ENCODE data around the gene ADAMTSL1.

Gene ADAMTSL1

GRCh38 chr9:18467696-18468095 is 6.3 kb upstream of the ADAMTSL1 start:
- H3K9me3 ChIP-seq (ENCODE audit: insufficient read depth, low read depth, low read length), result no peaks in the 10 kb centered on the region
- H3K79me2 ChIP-seq (ENCODE audit: insufficient read depth, low read length), result no peaks in the 10 kb centered on the region
- no peaks in the 10 kb centered on the region for H3K36me3 ChIP-seq (ENCODE audit: insufficient read depth, low read length)
- no peaks in the 10 kb centered on the region for H3K9me2 ChIP-seq (replicated peaks; ENCODE audit: low read depth, low read length)
- no peak overlapping the region for H3K9ac ChIP-seq (ENCODE audit: low read depth, low read length, poor library complexity, severe bottlenecking)
- no peaks in the 10 kb centered on the region for H3F3A ChIP-seq (ENCODE audit: low read depth)
- H4K20me1 ChIP-seq (ENCODE audit: insufficient read depth, low read length, poor library complexity, severe bottlenecking), result no peaks in the 10 kb centered on the region
- no peak overlapping the region for H2AFZ ChIP-seq (ENCODE audit: low read length)
- no peak for TF ChIP-seq EZH2phosphoT487 (IDR thresholded peaks at IDR 0.05; ENCODE audit: borderline replicate concordance)
- TF ChIP-seq CTCF (conservative IDR thresholded peaks at IDR 0.05; ENCODE audit: low read length), result no peak
- H3K4me1 ChIP-seq (ENCODE audit: insufficient read depth, low read length, poor library complexity, severe bottlenecking), result no peaks in the 10 kb centered on the region
- H3K4me3 ChIP-seq (ENCODE audit: low read length, poor library complexity, severe bottlenecking), result no peak overlapping the region
- no peak overlapping the region for H3K4me2 ChIP-seq (ENCODE audit: low read depth, low read length, poor library complexity, severe bottlenecking)
- no peaks in the 10 kb centered on the region for H3K27me3 ChIP-seq (ENCODE audit: insufficient read depth, low read length, poor library complexity, severe bottlenecking)

- H2AFZ ChIP-seq (ENCODE audit: low read length), result no peak overlapping the region
- no peaks in the 10 kb centered on the region for H3K79me2 ChIP-seq (ENCODE audit: insufficient read depth, low read length)
- no peak overlapping the region for H3K4me3 ChIP-seq (ENCODE audit: low read length, poor library complexity, severe bottlenecking)
- TF ChIP-seq EZH2phosphoT487 (IDR thresholded peaks at IDR 0.05; ENCODE audit: borderline replicate concordance) (no peak), CTCF (conservative IDR thresholded peaks at IDR 0.05; ENCODE audit: low read length) (no peak)
- H3K4me2 ChIP-seq (ENCODE audit: low read depth, low read length, poor library complexity, severe bottlenecking), result no peak overlapping the region
- H3K4me1 ChIP-seq (ENCODE audit: insufficient read depth, low read length, poor library complexity, severe bottlenecking), result no peaks in the 10 kb centered on the region
- H3K9ac ChIP-seq (ENCODE audit: low read depth, low read length, poor library complexity, severe bottlenecking), result no peak overlapping the region
- H4K20me1 ChIP-seq (ENCODE audit: insufficient read depth, low read length, poor library complexity, severe bottlenecking), result no peaks in the 10 kb centered on the region
- no peaks in the 10 kb centered on the region for H3F3A ChIP-seq (ENCODE audit: low read depth)
- H3K9me3 ChIP-seq (ENCODE audit: insufficient read depth, low read depth, low read length), result no peaks in the 10 kb centered on the region
- H3K36me3 ChIP-seq (ENCODE audit: insufficient read depth, low read length), result no peaks in the 10 kb centered on the region
- no peaks in the 10 kb centered on the region for H3K9me2 ChIP-seq (replicated peaks; ENCODE audit: low read depth, low read length)
- H3K27me3 ChIP-seq (ENCODE audit: insufficient read depth, low read length, poor library complexity, severe bottlenecking), result no peaks in the 10 kb centered on the region
These were observed 1.5 kb upstream of the ADAMTSL1 start for GRCh38 chr9:18472435-18472834.

- Histone ChIP-seq H3K4me3 (ENCODE audit: low read length, poor library complexity, severe bottlenecking) (no peak overlapping the region), H3K9me2 (replicated peaks; ENCODE audit: low read depth, low read length) (no peaks in the 10 kb centered on the region), H3K27me3 (ENCODE audit: insufficient read depth, low read length, poor library complexity, severe bottlenecking) (no peaks in the 10 kb centered on the region), H4K20me1 (ENCODE audit: insufficient read depth, low read length, poor library complexity, severe bottlenecking) (no peaks in the 10 kb centered on the region), H3F3A (ENCODE audit: low read depth) (no peaks in the 10 kb centered on the region), H3K9ac (ENCODE audit: low read depth, low read length, poor library complexity, severe bottlenecking) (no peak overlapping the region), H2AFZ (ENCODE audit: low read length) (no peak overlapping the region), H3K9me3 (ENCODE audit: insufficient read depth, low read depth, low read length) (no peaks in the 10 kb centered on the region), H3K4me1 (ENCODE audit: insufficient read depth, low read length, poor library complexity, severe bottlenecking) (no peaks in the 10 kb centered on the region), H3K4me2 (ENCODE audit: low read depth, low read length, poor library complexity, severe bottlenecking) (no peak overlapping the region), H3K36me3 (ENCODE audit: insufficient read depth, low read length) (no peaks in the 10 kb centered on the region), H3K79me2 (ENCODE audit: insufficient read depth, low read length) (no peaks in the 10 kb centered on the region)
- TF ChIP-seq EZH2phosphoT487 (IDR thresholded peaks at IDR 0.05; ENCODE audit: borderline replicate concordance), result no peak
- TF ChIP-seq CTCF (conservative IDR thresholded peaks at IDR 0.05; ENCODE audit: low read length), result no peak
These were observed 1.1 kb upstream of the ADAMTSL1 start for GRCh38 chr9:18472841-18473251.
